ENCODE results near the gene BCL2L11.

BCL2L11 gene

DNA sequence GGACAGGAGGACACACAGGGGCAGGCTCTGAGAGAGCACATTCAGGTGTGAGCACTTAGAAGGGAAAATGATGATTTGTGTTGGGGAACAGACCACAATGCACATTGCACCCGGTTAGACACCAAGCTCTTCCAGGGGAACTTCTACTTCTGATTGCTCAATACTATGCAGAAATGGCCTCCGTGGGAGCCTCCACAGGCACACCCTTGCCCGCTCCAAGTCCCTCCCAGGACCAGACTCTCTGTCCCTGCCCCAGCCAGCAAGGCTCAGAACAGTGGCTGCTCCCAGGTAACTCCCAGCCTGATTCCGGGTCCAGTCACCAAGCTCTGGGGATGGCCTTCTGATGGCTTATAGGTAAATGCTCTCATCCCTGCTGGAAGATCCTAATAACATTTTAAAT lies 56.2 kb downstream of the BCL2L11 start:
- no peak for DNase-seq (ENCODE audit: low spot score)
- TF ChIP-seq, protein P1, sequence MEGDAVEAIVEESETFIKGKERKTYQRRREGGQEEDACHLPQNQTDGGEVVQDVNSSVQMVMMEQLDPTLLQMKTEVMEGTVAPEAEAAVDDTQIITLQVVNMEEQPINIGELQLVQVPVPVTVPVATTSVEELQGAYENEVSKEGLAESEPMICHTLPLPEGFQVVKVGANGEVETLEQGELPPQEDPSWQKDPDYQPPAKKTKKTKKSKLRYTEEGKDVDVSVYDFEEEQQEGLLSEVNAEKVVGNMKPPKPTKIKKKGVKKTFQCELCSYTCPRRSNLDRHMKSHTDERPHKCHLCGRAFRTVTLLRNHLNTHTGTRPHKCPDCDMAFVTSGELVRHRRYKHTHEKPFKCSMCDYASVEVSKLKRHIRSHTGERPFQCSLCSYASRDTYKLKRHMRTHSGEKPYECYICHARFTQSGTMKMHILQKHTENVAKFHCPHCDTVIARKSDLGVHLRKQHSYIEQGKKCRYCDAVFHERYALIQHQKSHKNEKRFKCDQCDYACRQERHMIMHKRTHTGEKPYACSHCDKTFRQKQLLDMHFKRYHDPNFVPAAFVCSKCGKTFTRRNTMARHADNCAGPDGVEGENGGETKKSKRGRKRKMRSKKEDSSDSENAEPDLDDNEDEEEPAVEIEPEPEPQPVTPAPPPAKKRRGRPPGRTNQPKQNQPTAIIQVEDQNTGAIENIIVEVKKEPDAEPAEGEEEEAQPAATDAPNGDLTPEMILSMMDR (IDR thresholded peaks at IDR 0.05; ENCODE audit: extremely low read depth, missing control alignments), result no peak

DNA sequence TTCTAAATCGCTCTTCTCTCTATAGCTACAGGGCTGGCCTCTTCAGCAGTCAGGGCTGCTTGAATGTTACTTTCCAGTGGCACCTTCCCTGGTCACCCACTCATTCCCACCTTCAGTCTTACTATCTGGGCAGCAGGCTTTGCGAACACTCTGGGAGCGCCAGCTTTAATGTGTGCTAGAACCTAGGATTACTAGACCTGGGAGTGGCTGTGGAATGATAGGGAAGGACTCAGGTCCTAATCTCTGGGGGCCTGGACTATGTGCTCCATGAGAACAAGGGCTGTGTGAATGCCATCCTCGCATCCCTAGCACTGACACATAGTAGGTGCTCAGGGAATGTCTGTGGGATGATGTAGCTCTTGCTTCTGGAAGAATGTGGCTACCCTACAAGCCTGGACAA lies 57.6 kb downstream of the BCL2L11 start:
- TF ChIP-seq, protein P1 (IDR thresholded peaks at IDR 0.05; ENCODE audit: extremely low read depth, missing control alignments), result no peak
- no peak for DNase-seq (ENCODE audit: low spot score)

DNA sequence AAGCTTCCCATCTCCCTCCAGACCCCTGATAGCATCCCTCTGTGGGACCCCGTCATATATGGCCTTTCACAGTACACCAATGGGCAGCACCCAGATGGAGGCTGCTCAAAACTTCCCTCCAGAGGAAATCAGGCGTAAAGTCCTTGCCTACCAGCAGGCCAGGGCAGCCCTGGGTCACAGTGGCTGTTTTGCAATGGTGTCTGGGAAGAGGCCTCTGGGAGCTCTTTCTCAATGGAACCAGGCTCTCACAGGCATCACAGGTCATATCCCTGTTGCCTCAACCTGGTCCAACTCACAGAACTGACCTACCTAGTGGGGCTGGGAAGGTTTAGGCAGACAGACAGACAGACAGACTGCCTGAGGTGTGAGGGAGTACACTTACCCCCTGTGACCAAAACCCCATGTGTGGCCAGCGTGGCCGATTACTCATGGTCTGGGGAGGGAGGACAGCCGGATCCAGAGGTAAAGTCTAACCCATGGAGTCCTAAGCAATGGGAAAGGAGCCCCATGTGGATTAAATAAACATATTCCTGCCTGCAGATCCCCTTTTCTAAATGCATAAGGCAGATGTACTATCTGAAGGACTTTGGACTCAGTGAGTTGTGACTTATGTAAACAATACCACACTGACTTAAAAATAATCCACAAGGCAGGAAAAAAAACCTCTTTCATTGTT lies 58.2 kb downstream of the BCL2L11 start:
- no peak for DNase-seq (ENCODE audit: low spot score)
- TF ChIP-seq, protein P1 (IDR thresholded peaks at IDR 0.05; ENCODE audit: extremely low read depth, missing control alignments), result no peak

DNA sequence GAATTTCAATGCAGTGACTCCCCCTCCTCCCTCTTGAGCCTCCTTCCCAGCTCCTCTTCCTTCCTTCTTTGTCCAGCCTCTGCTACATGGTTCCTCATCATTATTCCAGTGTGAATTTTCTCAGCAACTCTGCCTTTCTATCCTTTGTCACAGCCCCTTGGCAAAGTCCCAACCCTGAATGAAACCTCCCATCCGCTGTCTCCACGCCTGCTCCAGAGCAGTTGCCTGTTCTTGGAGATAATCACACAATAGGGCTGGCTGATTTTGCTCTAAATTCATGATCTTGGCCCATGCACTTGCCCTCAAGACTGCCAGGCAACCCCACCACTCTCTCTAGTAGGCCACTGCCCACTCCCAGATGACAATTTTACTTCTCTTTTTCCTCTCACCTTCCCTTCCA lies 61.4 kb downstream of the BCL2L11 start:
- DNase-seq (ENCODE audit: low spot score), result no peak
- TF ChIP-seq, protein P1 (IDR thresholded peaks at IDR 0.05; ENCODE audit: extremely low read depth, missing control alignments), result no peak

DNA sequence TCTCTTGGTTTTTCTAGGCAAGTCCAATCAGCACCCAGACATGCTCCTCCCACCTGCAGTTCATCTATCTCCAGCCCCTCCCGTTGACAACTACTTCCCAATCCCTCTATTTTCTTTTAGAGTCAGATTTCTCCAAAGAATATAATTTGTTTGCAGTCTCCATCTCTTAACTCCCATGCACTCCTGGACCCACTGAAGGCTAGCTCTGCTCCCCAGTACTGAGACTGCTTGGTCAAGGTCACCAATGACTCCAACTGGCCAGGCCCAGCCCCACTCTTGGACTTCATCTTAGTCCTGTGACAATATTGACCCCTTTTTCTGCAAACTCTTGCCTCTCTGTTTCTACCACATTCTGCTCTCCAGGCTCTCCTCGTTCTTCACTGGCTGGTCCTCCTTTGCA lies 62.0 kb downstream of the BCL2L11 start:
- DNase-seq (ENCODE audit: low spot score), result no peak
- TF ChIP-seq, protein P1 (IDR thresholded peaks at IDR 0.05; ENCODE audit: extremely low read depth, missing control alignments), result no peak

DNA sequence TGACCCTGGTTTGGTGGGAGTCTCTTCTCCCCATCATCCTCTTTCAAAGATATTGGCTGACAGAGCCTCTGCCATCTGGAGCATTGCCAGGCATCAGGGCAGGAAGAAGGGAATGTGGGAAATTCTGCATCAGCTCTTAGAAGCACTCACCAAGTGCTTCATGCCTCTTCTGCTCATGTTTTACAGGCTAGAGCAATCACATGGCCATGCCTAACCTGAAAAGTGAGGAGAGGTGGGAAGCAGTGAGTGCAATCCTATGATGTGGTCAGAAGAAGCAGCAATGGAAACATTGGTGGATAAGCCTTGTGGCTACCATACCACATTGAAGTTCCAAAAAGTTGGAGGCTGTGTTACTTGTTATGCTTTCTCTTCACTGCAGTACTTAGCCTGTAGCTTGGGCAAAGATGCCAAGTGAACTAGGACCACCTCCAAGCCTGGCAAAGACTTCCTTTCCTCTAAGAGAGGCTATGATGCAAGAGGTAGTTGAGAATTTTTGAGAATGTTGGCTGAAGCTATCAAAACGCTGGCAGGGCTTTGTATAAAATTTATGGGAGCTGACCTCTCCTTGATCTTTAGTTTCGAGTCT lies 64.1 kb downstream of the BCL2L11 start:
- TF ChIP-seq, protein P1 (IDR thresholded peaks at IDR 0.05; ENCODE audit: extremely low read depth, missing control alignments), result no peak
- DNase-seq (ENCODE audit: low spot score), result no peak

DNA sequence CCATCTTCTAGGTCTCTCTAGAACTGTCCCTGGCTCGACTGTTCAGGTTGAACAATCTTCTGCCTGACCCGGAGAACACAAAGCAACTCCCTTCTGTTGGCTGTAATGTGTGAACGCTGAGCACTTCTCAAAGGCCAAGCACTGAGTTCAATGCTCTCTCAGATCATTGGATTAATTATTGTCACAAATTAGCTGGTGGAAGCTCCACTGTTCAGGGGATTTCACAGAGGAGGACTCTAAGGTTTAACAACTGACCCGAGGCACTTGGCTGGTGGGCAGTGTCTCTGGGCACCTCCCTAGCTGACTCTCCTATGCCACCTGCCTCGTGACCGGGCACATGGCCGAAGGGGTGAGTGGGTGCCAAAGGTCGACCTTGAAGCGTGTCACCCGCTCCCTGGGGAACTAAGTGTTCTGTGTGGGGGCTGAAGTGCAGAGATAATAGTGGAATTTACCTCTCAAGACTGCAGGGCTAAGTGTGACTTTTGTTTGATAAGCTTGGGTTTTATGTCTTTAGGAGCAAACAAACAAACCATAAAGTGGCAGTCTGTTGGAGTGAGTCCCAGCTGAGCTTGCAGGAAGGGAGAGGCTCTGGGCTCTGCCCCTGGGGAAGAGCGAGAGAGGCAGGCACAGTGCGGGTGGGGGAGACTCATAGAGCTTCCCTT lies 64.8 kb downstream of the BCL2L11 start:
- TF ChIP-seq, protein P1 (IDR thresholded peaks at IDR 0.05; ENCODE audit: extremely low read depth, missing control alignments), result no peak
- DNase-seq (ENCODE audit: low spot score), result no peak
